GM21515 (cell line): ENCODE data around the gene CCT6B.

ENCODE experiments used
- ATAC-seq: cut with Tn5 transposase; IDR thresholded peaks from one replicate; pipeline ENCODE4 v1.9.1; 2021; ENCODE audit not compliant: unreplicated experiment

The CCT6B gene

DNA sequence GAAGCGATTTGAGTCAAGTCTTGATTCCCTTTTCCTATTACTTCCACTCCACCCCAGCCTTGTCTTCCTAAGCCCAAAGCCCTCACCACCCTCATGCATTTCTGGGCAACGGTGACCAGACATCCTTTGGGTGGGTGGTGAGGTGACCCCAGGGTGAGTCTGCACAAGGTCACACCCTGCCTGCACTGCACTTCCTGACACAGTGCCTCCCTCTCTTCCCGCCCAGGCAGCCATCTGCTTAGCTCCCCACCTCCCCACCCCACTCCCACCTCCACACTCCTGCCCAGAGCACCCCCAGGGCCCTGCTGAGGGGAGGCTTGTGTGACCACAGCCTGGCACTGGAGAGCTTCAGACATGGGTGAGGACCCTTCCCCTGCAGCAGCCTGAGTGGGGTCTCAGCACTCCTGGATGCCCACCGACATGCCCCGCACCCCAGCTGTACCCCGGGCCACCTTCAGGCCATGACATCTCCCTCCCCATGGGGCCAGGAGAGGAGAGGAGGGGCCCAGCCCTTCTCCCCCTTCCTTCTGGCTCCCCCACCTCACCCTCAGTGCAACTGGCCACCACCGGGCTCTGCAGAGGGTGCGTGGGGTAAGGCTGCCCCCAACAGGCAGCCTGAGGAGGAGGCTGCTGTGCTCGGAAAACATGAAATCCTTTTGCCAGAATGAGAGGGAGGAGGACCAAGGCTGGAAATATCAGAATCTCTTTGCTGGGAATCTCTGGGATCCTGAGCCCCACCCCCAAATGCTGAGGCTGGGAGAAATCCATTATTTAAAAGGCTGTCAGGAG, 68.6 kb downstream of the CCT6B start:
- ATAC-seq, result no peak

DNA sequence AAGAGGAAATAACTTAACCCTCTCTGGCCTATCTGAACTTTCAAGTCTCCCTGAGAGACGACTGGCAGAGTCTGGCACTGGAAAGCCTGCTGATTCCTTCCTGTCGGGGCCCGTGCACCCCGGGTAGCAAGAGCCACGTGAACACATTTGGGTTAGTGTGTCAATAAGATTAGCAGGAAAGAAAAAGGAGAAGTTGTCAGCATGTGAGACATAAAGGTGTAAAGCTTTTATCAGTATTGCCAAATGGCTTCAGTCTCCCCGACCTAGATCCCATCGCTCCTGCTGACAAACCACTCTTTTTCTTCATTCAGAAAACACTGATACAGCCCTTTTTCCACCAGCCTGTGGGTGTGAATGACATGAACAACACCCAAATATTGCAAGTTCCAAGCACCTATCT, 74.4 kb downstream of the CCT6B start:
- ATAC-seq, result no peak

- no peak for ATAC-seq
Observed at GRCh38 chr17:34885076-34885475, 76.2 kb downstream of the CCT6B start.

DNA sequence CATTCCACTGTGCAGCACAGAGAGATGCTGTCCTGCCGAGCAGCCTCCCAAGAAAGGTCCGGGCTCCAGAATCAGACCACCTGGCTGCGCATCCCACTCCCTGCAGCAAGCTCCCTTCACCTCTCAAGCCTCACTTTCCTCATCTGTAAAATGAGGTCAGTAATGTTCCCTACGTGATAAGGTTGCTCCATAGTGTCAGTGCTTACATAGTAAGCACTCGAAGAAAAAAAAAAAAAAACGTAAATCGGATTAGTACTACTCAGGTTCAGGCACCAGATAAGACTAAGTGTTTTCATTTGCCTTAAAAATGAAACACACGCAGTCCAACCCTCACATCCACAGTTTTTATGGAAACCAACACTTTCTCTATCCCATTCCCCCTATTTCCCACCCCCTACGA, 76.7 kb downstream of the CCT6B start:
- no peak for ATAC-seq

GRCh38 chr17:34883106-34884000, 77.9 kb downstream of the CCT6B start:
- ATAC-seq, result no peak

- no peak for ATAC-seq
Observed at GRCh38 chr17:34879146-34879545, 82.1 kb downstream of the CCT6B start.
